ENCODE results near the gene BICRA.

- TF ChIP-seq, protein P1, sequence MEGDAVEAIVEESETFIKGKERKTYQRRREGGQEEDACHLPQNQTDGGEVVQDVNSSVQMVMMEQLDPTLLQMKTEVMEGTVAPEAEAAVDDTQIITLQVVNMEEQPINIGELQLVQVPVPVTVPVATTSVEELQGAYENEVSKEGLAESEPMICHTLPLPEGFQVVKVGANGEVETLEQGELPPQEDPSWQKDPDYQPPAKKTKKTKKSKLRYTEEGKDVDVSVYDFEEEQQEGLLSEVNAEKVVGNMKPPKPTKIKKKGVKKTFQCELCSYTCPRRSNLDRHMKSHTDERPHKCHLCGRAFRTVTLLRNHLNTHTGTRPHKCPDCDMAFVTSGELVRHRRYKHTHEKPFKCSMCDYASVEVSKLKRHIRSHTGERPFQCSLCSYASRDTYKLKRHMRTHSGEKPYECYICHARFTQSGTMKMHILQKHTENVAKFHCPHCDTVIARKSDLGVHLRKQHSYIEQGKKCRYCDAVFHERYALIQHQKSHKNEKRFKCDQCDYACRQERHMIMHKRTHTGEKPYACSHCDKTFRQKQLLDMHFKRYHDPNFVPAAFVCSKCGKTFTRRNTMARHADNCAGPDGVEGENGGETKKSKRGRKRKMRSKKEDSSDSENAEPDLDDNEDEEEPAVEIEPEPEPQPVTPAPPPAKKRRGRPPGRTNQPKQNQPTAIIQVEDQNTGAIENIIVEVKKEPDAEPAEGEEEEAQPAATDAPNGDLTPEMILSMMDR (IDR thresholded peaks at IDR 0.05; ENCODE audit: low read length): no peak
- TF ChIP-seq EZH2 (optimal IDR thresholded peaks at IDR 0.05; ENCODE audit: low read depth, low read length): no peak
These were observed 82.2 kb downstream of the BICRA start for GRCh38 chr19:47691090-47691489.
